ENCODE data around the gene RNF149. TPM values are rescaled to one million over a fixed set of nuclear protein-coding genes. Genes with fewer than 3 reads are reported as not detected.

RNF149 gene
- total and polyA plus RNA-seq, 2 experiments from 2014 or later = 38.8 to 47.6 TPM

DNA sequence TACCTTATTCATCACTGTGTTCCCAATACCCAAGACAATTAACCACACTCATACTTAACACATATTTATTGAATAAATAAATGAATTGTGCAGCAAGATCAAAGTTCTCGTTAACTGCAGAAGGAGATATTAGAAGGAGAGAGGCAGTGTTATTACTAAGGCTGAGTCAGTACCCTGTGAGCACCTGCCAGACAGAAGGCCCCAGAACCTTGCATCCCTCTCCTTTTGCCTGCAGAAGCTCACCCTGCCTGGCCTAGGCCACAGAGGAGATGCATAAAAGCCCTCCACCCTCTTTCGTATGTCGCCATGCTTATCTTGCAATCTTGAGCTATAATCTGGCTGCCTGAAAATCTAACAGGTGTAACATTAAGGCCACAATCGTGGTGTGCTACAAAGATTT, 20.5 kb upstream of the RNF149 start:
- H3K4me2 ChIP-seq = no peak overlapping the region
- H3K27ac Mint-ChIP-seq = no peak overlapping the region

DNA sequence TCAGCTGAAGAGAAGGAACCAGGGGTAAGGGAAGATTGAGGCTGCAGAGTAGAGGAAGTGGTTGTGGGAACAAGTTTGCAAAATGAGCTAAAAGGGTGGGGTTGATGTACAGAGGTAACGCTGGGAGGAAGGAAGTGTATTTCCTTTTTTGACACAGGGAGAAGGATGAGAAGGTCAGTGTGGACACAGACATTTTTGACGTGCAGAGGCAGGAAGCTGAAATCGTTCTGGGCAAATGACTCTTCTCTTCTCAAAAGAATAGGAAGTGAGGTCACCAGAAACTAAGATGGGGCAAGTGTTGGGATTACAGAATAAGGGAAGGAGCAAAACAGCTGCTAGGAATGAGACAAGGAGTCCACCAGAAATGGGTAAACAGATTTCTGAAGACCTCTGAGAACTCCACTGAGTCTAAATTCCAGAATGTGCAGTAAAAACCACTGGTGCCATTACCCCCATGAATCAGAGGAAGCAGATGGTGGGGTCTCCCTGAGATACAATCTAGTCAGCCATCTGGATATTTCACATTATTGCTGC, 20.0 kb upstream of the RNF149 start:
- no peak overlapping the region for H3K4me3 ChIP-seq
- peak overlapping the region; percentile 10; the same call in 1 of the 2 replicates for H3K27ac ChIP-seq (ENCODE audit: low read depth)
- peak overlapping the region; percentile 66 for H3K4me2 ChIP-seq
- H4K20me1 ChIP-seq (replicated peaks; ENCODE audit: insufficient read depth) = no peaks in the 10 kb centered on the region
- Mint-ChIP-seq H3K36me3 (ENCODE audit: low read depth) (no peaks in the 10 kb centered on the region), H3K27me3 (ENCODE audit: insufficient read depth, low read depth, poor library complexity) (no peaks in the 10 kb centered on the region), H3K9me3 (no peaks in the 10 kb centered on the region), H3K27ac (no peak overlapping the region), H3K4me1 (peaks cover 19% of the 10 kb centered on the region), H3K4me3 (no peak overlapping the region)
- no peaks in the 10 kb centered on the region for H3K79me2 ChIP-seq (replicated peaks; ENCODE audit: insufficient read depth)
- H3K9me2 ChIP-seq (ENCODE audit: insufficient read depth) = peaks cover 14% of the 10 kb centered on the region; the same call in 1 of the 2 replicates
- H3K36me3 ChIP-seq (ENCODE audit: insufficient read depth) = no peaks in the 10 kb centered on the region
- ATAC-seq (no peak), DNase-seq (ENCODE audit: low spot score) (no peak)
- H2AFZ ChIP-seq = peak overlapping the region; percentile 74
- H3K27me3 ChIP-seq (ENCODE audit: insufficient read depth) = no peaks in the 10 kb centered on the region
- peaks cover 41% of the 10 kb centered on the region for H3K4me1 ChIP-seq (ENCODE audit: insufficient read depth)
- 0 out of 2 replicates have a peak, but pooled peaks cover 6% of the 10 kb centered on the region for H3F3A ChIP-seq (replicated peaks; ENCODE audit: low read depth)
- no peak for TF ChIP-seq NANOG (IDR thresholded peaks at IDR 0.05; ENCODE audit: borderline replicate concordance)
- TF ChIP-seq JUNB (IDR thresholded peaks at IDR 0.05; ENCODE audit: unreplicated experiment) = no peak
- TF ChIP-seq CREB1 (CRISPR knock-in tag; IDR thresholded peaks at IDR 0.05; ENCODE audit: low read depth) = no peak
- TF ChIP-seq EZH2phosphoT487 (IDR thresholded peaks at IDR 0.05; ENCODE audit: unreplicated experiment) = no peak
- TF ChIP-seq, protein P1, sequence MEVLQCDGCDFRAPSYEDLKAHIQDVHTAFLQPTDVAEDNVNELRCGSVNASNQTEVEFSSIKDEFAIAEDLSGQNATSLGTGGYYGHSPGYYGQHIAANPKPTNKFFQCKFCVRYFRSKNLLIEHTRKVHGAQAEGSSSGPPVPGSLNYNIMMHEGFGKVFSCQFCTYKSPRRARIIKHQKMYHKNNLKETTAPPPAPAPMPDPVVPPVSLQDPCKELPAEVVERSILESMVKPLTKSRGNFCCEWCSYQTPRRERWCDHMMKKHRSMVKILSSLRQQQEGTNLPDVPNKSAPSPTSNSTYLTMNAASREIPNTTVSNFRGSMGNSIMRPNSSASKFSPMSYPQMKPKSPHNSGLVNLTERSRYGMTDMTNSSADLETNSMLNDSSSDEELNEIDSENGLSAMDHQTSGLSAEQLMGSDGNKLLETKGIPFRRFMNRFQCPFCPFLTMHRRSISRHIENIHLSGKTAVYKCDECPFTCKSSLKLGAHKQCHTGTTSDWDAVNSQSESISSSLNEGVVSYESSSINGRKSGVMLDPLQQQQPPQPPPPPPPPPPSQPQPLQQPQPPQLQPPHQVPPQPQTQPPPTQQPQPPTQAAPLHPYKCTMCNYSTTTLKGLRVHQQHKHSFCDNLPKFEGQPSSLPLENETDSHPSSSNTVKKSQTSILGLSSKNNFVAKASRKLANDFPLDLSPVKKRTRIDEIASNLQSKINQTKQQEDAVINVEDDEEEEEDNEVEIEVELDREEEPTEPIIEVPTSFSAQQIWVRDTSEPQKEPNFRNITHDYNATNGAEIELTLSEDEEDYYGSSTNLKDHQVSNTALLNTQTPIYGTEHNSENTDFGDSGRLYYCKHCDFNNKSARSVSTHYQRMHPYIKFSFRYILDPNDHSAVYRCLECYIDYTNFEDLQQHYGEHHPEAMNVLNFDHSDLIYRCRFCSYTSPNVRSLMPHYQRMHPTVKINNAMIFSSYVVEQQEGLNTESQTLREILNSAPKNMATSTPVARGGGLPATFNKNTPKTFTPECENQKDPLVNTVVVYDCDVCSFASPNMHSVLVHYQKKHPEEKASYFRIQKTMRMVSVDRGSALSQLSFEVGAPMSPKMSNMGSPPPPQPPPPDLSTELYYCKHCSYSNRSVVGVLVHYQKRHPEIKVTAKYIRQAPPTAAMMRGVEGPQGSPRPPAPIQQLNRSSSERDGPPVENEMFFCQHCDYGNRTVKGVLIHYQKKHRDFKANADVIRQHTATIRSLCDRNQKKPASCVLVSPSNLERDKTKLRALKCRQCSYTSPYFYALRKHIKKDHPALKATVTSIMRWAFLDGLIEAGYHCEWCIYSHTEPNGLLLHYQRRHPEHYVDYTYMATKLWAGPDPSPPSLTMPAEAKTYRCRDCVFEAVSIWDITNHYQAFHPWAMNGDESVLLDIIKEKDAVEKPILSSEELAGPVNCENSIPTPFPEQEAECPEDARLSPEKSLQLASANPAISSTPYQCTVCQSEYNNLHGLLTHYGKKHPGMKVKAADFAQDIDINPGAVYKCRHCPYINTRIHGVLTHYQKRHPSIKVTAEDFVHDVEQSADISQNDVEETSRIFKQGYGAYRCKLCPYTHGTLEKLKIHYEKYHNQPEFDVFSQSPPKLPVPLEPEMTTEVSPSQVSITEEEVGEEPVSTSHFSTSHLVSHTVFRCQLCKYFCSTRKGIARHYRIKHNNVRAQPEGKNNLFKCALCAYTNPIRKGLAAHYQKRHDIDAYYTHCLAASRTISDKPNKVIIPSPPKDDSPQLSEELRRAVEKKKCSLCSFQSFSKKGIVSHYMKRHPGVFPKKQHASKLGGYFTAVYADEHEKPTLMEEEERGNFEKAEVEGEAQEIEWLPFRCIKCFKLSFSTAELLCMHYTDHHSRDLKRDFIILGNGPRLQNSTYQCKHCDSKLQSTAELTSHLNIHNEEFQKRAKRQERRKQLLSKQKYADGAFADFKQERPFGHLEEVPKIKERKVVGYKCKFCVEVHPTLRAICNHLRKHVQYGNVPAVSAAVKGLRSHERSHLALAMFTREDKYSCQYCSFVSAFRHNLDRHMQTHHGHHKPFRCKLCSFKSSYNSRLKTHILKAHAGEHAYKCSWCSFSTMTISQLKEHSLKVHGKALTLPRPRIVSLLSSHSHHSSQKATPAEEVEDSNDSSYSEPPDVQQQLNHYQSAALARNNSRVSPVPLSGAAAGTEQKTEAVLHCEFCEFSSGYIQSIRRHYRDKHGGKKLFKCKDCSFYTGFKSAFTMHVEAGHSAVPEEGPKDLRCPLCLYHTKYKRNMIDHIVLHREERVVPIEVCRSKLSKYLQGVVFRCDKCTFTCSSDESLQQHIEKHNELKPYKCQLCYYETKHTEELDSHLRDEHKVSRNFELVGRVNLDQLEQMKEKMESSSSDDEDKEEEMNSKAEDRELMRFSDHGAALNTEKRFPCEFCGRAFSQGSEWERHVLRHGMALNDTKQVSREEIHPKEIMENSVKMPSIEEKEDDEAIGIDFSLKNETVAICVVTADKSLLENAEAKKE (CRISPR knock-in tag; IDR thresholded peaks at IDR 0.05) = no peak

More for the DNA sequence above, 20.5 kb upstream of the RNF149 start:
- Mint-ChIP-seq H3K4me3 (no peak overlapping the region), H3K9me3 (no peaks in the 10 kb centered on the region), H3K4me1 (peaks cover 19% of the 10 kb centered on the region), H3K36me3 (ENCODE audit: low read depth) (no peaks in the 10 kb centered on the region), H3K27me3 (ENCODE audit: insufficient read depth, low read depth, poor library complexity) (peaks cover 2% of the 10 kb centered on the region)
- H3K27ac ChIP-seq (ENCODE audit: low read depth) = no peak overlapping the region
- no peaks in the 10 kb centered on the region for H3K36me3 ChIP-seq (ENCODE audit: insufficient read depth)
- no peaks in the 10 kb centered on the region for H4K20me1 ChIP-seq (replicated peaks; ENCODE audit: insufficient read depth)
- H2AFZ ChIP-seq = no peak overlapping the region
- no peaks in the 10 kb centered on the region for H3K79me2 ChIP-seq (replicated peaks; ENCODE audit: insufficient read depth)
- ATAC-seq (no peak), DNase-seq (ENCODE audit: low spot score) (no peak)
- TF ChIP-seq POLR2AphosphoS5 (IDR thresholded peaks at IDR 0.05; ENCODE audit: low read depth) (no peak), EZH2 (IDR thresholded peaks at IDR 0.05; ENCODE audit: low read depth, unreplicated experiment) (no peak), ZNF114 (CRISPR knock-in tag; IDR thresholded peaks at IDR 0.05) (no peak), EZH2phosphoT487 (IDR thresholded peaks at IDR 0.05; ENCODE audit: unreplicated experiment) (no peak), NANOG (IDR thresholded peaks at IDR 0.05; ENCODE audit: borderline replicate concordance) (no peak), ZNF331 (CRISPR knock-in tag; IDR thresholded peaks at IDR 0.05; ENCODE audit: low read depth) (no peak), JUNB (IDR thresholded peaks at IDR 0.05; ENCODE audit: unreplicated experiment) (no peak)
- TF ChIP-seq, protein P2, sequence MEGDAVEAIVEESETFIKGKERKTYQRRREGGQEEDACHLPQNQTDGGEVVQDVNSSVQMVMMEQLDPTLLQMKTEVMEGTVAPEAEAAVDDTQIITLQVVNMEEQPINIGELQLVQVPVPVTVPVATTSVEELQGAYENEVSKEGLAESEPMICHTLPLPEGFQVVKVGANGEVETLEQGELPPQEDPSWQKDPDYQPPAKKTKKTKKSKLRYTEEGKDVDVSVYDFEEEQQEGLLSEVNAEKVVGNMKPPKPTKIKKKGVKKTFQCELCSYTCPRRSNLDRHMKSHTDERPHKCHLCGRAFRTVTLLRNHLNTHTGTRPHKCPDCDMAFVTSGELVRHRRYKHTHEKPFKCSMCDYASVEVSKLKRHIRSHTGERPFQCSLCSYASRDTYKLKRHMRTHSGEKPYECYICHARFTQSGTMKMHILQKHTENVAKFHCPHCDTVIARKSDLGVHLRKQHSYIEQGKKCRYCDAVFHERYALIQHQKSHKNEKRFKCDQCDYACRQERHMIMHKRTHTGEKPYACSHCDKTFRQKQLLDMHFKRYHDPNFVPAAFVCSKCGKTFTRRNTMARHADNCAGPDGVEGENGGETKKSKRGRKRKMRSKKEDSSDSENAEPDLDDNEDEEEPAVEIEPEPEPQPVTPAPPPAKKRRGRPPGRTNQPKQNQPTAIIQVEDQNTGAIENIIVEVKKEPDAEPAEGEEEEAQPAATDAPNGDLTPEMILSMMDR (conservative IDR thresholded peaks at IDR 0.05; ENCODE audit: low read depth in 2 of 2) = no peak
- TF ChIP-seq, protein P3, sequence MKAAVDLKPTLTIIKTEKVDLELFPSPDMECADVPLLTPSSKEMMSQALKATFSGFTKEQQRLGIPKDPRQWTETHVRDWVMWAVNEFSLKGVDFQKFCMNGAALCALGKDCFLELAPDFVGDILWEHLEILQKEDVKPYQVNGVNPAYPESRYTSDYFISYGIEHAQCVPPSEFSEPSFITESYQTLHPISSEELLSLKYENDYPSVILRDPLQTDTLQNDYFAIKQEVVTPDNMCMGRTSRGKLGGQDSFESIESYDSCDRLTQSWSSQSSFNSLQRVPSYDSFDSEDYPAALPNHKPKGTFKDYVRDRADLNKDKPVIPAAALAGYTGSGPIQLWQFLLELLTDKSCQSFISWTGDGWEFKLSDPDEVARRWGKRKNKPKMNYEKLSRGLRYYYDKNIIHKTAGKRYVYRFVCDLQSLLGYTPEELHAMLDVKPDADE (IDR thresholded peaks at IDR 0.05) = no peak
- no peaks in the 10 kb centered on the region for H3K27me3 ChIP-seq (ENCODE audit: insufficient read depth)
- 0 out of 2 replicates have a peak, but pooled peaks cover 6% of the 10 kb centered on the region for H3F3A ChIP-seq (replicated peaks; ENCODE audit: low read depth)
- H3K9me2 ChIP-seq (ENCODE audit: insufficient read depth) = peaks cover 14% of the 10 kb centered on the region; the same call in 1 of the 2 replicates
- peaks cover 41% of the 10 kb centered on the region for H3K4me1 ChIP-seq (ENCODE audit: insufficient read depth)
- no peak overlapping the region for H3K4me3 ChIP-seq
